ENCODE measurements around the gene PRRC2B. TPM values are rescaled to one million over a fixed set of nuclear protein-coding genes. Genes with fewer than 3 reads are reported as not detected.

PRRC2B gene
- total RNA-seq, 1 donor from 2014 or later: 235 TPM

GRCh38 chr9:131419026-131419614, 25.2 kb downstream of the PRRC2B start:
- no peaks in the 10 kb centered on the region for H3K9me3 Mint-ChIP-seq (ENCODE audit: low read depth)

GRCh38 chr9:131419716-131420115, 25.8 kb downstream of the PRRC2B start:
- H3K9me3 Mint-ChIP-seq (ENCODE audit: low read depth): no peaks in the 10 kb centered on the region

More at GRCh38 chr9:131419026-131419614, 25.2 kb downstream of the PRRC2B start:
- Mint-ChIP-seq H3K27me3 (ENCODE audit: low read depth) (no peaks in the 10 kb centered on the region), H3K4me3 (ENCODE audit: unreplicated experiment) (no peak overlapping the region), H3K27ac (ENCODE audit: unreplicated experiment) (peak overlapping the region; percentile 95), H3K4me1 (ENCODE audit: low read depth) (peaks cover 79% of the 10 kb centered on the region), H3K36me3 (ENCODE audit: low read depth) (no peaks in the 10 kb centered on the region)
- peak; percentile 66 for DNase-seq (ENCODE audit: low spot score)
- no peak for TF ChIP-seq CTCF (IDR thresholded peaks at IDR 0.05)

GRCh38 chr9:131420980-131421624, 27.2 kb downstream of the PRRC2B start:
- H3K27ac Mint-ChIP-seq (ENCODE audit: unreplicated experiment): peak overlapping the region; percentile 91
- H3K4me3 Mint-ChIP-seq (ENCODE audit: unreplicated experiment): no peak overlapping the region

More at GRCh38 chr9:131419716-131420115, 25.8 kb downstream of the PRRC2B start:
- H3K4me1 Mint-ChIP-seq (ENCODE audit: low read depth): peaks cover 78% of the 10 kb centered on the region
- no peak for TF ChIP-seq CTCF (IDR thresholded peaks at IDR 0.05)
- no peak overlapping the region for H3K4me3 Mint-ChIP-seq (ENCODE audit: unreplicated experiment)
- DNase-seq (ENCODE audit: low spot score): peak; percentile 71
- H3K36me3 Mint-ChIP-seq (ENCODE audit: low read depth): no peaks in the 10 kb centered on the region
- no peaks in the 10 kb centered on the region for H3K27me3 Mint-ChIP-seq (ENCODE audit: low read depth)
- no peak overlapping the region for H3K27ac Mint-ChIP-seq (ENCODE audit: unreplicated experiment)

GRCh38 chr9:131421691-131422090, 27.8 kb downstream of the PRRC2B start:
- Mint-ChIP-seq H3K9me3 (ENCODE audit: low read depth) (no peaks in the 10 kb centered on the region), H3K27me3 (ENCODE audit: low read depth) (no peaks in the 10 kb centered on the region), H3K27ac (ENCODE audit: unreplicated experiment) (peak overlapping the region; percentile 91), H3K4me3 (ENCODE audit: unreplicated experiment) (no peak overlapping the region), H3K4me1 (ENCODE audit: low read depth) (peaks cover 66% of the 10 kb centered on the region), H3K36me3 (ENCODE audit: low read depth) (no peaks in the 10 kb centered on the region)
- no peak for TF ChIP-seq CTCF (IDR thresholded peaks at IDR 0.05)
- DNase-seq (ENCODE audit: low spot score): peak; percentile 53

More at GRCh38 chr9:131420980-131421624, 27.2 kb downstream of the PRRC2B start:
- Mint-ChIP-seq H3K27me3 (ENCODE audit: low read depth) (no peaks in the 10 kb centered on the region), H3K4me1 (ENCODE audit: low read depth) (peaks cover 72% of the 10 kb centered on the region), H3K9me3 (ENCODE audit: low read depth) (no peaks in the 10 kb centered on the region), H3K36me3 (ENCODE audit: low read depth) (no peaks in the 10 kb centered on the region)
- peak; percentile 15 for DNase-seq (ENCODE audit: low spot score)
- peak; percentile 45 for TF ChIP-seq CTCF (IDR thresholded peaks at IDR 0.05)

- Mint-ChIP-seq H3K9me3 (ENCODE audit: low read depth) (no peaks in the 10 kb centered on the region), H3K27ac (ENCODE audit: unreplicated experiment) (peak overlapping the region; percentile 89), H3K4me1 (ENCODE audit: low read depth) (peaks cover 60% of the 10 kb centered on the region), H3K36me3 (ENCODE audit: low read depth) (no peaks in the 10 kb centered on the region), H3K4me3 (ENCODE audit: unreplicated experiment) (no peak overlapping the region), H3K27me3 (ENCODE audit: low read depth) (no peaks in the 10 kb centered on the region)
- TF ChIP-seq CTCF (IDR thresholded peaks at IDR 0.05): peak; percentile 51
- DNase-seq (ENCODE audit: low spot score): peak; percentile 36
These were observed 28.4 kb downstream of the PRRC2B start for GRCh38 chr9:131422241-131422792.
